ENCODE measurements around the gene MAN2B2. TPM values are rescaled to one million over a fixed set of nuclear protein-coding genes. Genes with fewer than 3 reads are reported as not detected.

The MAN2B2 gene
- total RNA-seq, 1 experiment from 2014 or later, result 20.5 TPM

GRCh38 chr4:6640292-6641163 is 65.5 kb downstream of the MAN2B2 start, which contains the start of gene MRFAP1:
Gene MRFAP1 (plus strand): TSS chr4:6640685. CDS start chr4:6640863, 178 bp downstream.
- Histone ChIP-seq H3K9me3 (no peaks in the 10 kb centered on the region), H3K4me1 (peaks cover 4% of the 10 kb centered on the region; the same call in 1 of the 2 replicates), H3K4me3 (ENCODE audit: low read depth, low read length) (peak within 1 kb of the TSS; percentile 79), H3K36me3 (ENCODE audit: control insufficient read depth, insufficient read depth, low read length) (peaks cover 2% of the 10 kb centered on the region; the same call in 1 of the 2 replicates), H3K27me3 (replicated peaks; ENCODE audit: control insufficient read depth, insufficient read depth, low read length) (no peaks in the 10 kb centered on the region)
- POLR2A ChIA-PET, result interaction anchor here (0.7 to 1.3 kb wide), 2 partner anchors 14 to 33 kb away, joined by 3 to 7 read pairs; a partner anchor contains a TSS
- peaks cover 32% of the 10 kb centered on the region for H3K36me3 Mint-ChIP-seq (ENCODE audit: insufficient read depth, unreplicated experiment)
- TF ChIP-seq, protein P1, sequence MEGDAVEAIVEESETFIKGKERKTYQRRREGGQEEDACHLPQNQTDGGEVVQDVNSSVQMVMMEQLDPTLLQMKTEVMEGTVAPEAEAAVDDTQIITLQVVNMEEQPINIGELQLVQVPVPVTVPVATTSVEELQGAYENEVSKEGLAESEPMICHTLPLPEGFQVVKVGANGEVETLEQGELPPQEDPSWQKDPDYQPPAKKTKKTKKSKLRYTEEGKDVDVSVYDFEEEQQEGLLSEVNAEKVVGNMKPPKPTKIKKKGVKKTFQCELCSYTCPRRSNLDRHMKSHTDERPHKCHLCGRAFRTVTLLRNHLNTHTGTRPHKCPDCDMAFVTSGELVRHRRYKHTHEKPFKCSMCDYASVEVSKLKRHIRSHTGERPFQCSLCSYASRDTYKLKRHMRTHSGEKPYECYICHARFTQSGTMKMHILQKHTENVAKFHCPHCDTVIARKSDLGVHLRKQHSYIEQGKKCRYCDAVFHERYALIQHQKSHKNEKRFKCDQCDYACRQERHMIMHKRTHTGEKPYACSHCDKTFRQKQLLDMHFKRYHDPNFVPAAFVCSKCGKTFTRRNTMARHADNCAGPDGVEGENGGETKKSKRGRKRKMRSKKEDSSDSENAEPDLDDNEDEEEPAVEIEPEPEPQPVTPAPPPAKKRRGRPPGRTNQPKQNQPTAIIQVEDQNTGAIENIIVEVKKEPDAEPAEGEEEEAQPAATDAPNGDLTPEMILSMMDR (IDR thresholded peaks at IDR 0.05; ENCODE audit: insufficient read depth in 1 of 2, low read depth in 1 of 2, low read length in 1 of 2, severe bottlenecking in 1 of 2, unreplicated experiment in 1 of 2), result no peak
- H3K27me3 Mint-ChIP-seq (ENCODE audit: insufficient read depth, unreplicated experiment), result no peaks in the 10 kb centered on the region
- BruUV-seq (replicated peaks), result TSS peak; percentile 26
- intact Hi-C loops (cut with micrococcal nuclease; ENCODE audit: unreplicated experiment), result loop anchor here (1.0 to 2.0 kb wide), 3 partner anchors 48 to 76 kb away; partner anchors contain the start of gene BLOC1S4
- peaks cover 12% of the 10 kb centered on the region for H3K4me1 Mint-ChIP-seq (ENCODE audit: low read depth, unreplicated experiment)
- peak within 1 kb of the TSS; percentile 99 for H3K4me3 Mint-ChIP-seq (ENCODE audit: unreplicated experiment)
- H3K27ac Mint-ChIP-seq (ENCODE audit: unreplicated experiment), result peak within 1 kb of the TSS; percentile 99
- CTCF ChIA-PET, result interaction anchor here (1.3 kb wide), 1 partner anchor 76 kb away, joined by 3 read pairs; no protein-coding TSS in a partner anchor
- DNase-seq, result peak; percentile 92 to 94
- no peaks in the 10 kb centered on the region for H3K9me3 Mint-ChIP-seq (ENCODE audit: unreplicated experiment)

GRCh38 chr4:6641164-6641970 is 66.4 kb downstream of the MAN2B2 start:
- POLR2A ChIA-PET, result interaction anchor here (0.7 to 1.3 kb wide), 2 partner anchors 14 to 32 kb away, joined by 3 to 7 read pairs; a partner anchor contains a TSS
- Histone ChIP-seq H3K4me3 (ENCODE audit: low read depth, low read length) (peak overlapping the region; percentile 79), H3K27me3 (replicated peaks; ENCODE audit: control insufficient read depth, insufficient read depth, low read length) (no peaks in the 10 kb centered on the region), H3K9me3 (no peaks in the 10 kb centered on the region), H3K4me1 (peaks cover 4% of the 10 kb centered on the region; the same call in 1 of the 2 replicates), H3K36me3 (ENCODE audit: control insufficient read depth, insufficient read depth, low read length) (peaks cover 2% of the 10 kb centered on the region; the same call in 1 of the 2 replicates)
- H3K9me3 Mint-ChIP-seq (ENCODE audit: unreplicated experiment), result no peaks in the 10 kb centered on the region
- peak overlapping the region; percentile 99 for H3K27ac Mint-ChIP-seq (ENCODE audit: unreplicated experiment)
- intact Hi-C loops (cut with micrococcal nuclease; ENCODE audit: unreplicated experiment), result loop anchor here (2.0 kb wide), 2 partner anchors 47 to 75 kb away; partner anchors contain the start of gene BLOC1S4
- BruUV-seq (replicated peaks), result no TSS peak
- H3K36me3 Mint-ChIP-seq (ENCODE audit: insufficient read depth, unreplicated experiment), result peaks cover 32% of the 10 kb centered on the region
- TF ChIP-seq, protein P1 (IDR thresholded peaks at IDR 0.05; ENCODE audit: insufficient read depth in 1 of 2, low read depth in 1 of 2, low read length in 1 of 2, severe bottlenecking in 1 of 2, unreplicated experiment in 1 of 2), result no peak
- no peaks in the 10 kb centered on the region for H3K27me3 Mint-ChIP-seq (ENCODE audit: insufficient read depth, unreplicated experiment)
- DNase-seq, result peak in 1 of 2 experiments; percentile 34
- H3K4me3 Mint-ChIP-seq (ENCODE audit: unreplicated experiment), result peak overlapping the region; percentile 99
- H3K4me1 Mint-ChIP-seq (ENCODE audit: low read depth, unreplicated experiment), result peaks cover 12% of the 10 kb centered on the region
- CTCF ChIA-PET, result interaction anchor here (1.3 kb wide), 1 partner anchor 75 kb away, joined by 3 read pairs; no protein-coding TSS in a partner anchor

- ChIA-PET POLR2A (no interaction called here), CTCF (no interaction called here)
- Mint-ChIP-seq H3K4me3 (ENCODE audit: unreplicated experiment) (peak overlapping the region; percentile 99), H3K27ac (ENCODE audit: unreplicated experiment) (peak overlapping the region; percentile 99), H3K9me3 (ENCODE audit: unreplicated experiment) (no peaks in the 10 kb centered on the region), H3K36me3 (ENCODE audit: insufficient read depth, unreplicated experiment) (peaks cover 32% of the 10 kb centered on the region), H3K4me1 (ENCODE audit: low read depth, unreplicated experiment) (peaks cover 12% of the 10 kb centered on the region), H3K27me3 (ENCODE audit: insufficient read depth, unreplicated experiment) (no peaks in the 10 kb centered on the region)
- Histone ChIP-seq H3K4me1 (peaks cover 4% of the 10 kb centered on the region; the same call in 1 of the 2 replicates), H3K9me3 (no peaks in the 10 kb centered on the region), H3K36me3 (ENCODE audit: control insufficient read depth, insufficient read depth, low read length) (peaks cover 2% of the 10 kb centered on the region; the same call in 1 of the 2 replicates), H3K27me3 (replicated peaks; ENCODE audit: control insufficient read depth, insufficient read depth, low read length) (no peaks in the 10 kb centered on the region), H3K4me3 (ENCODE audit: low read depth, low read length) (peak overlapping the region; percentile 79)
- TF ChIP-seq, protein P1 (IDR thresholded peaks at IDR 0.05; ENCODE audit: insufficient read depth in 1 of 2, low read depth in 1 of 2, low read length in 1 of 2, severe bottlenecking in 1 of 2, unreplicated experiment in 1 of 2), result no peak
- no peak for DNase-seq
- intact Hi-C loops (cut with micrococcal nuclease; ENCODE audit: unreplicated experiment), result loop anchor here (2.0 kb wide), 2 partner anchors 47 to 75 kb away; partner anchors contain the start of gene BLOC1S4
- TSS peak; percentile 83 for BruUV-seq (replicated peaks)
These were observed 67.0 kb downstream of the MAN2B2 start for GRCh38 chr4:6641971-6642320.
